Epithelial cell of esophagus (primary cell): ENCODE results near the gene CR1L.
"Not testable (repeated sequence)": the region's sequence is repeated elsewhere in the genome, so short reads cannot be mapped to it uniquely, and the experiment has no call there.

Source experiments
- DNase-seq: peaks from one replicate; pipeline ENCODE4 v3.0.0; 2010; ENCODE audit warnings: low read depth
- H3K4me3 ChIP-seq: 2 replicates; pipeline ENCODE4 v1.5.1; 2011; ENCODE audit warnings: mild to moderate bottlenecking, low read length, control low read depth
- TF ChIP-seq, protein P1 (sequence below): IDR thresholded peaks from 2 replicates; pipeline ENCODE4 v1.5.1; 2011; ENCODE audit warnings: low read depth, mild to moderate bottlenecking, low read length, control low read depth, inconsistent platforms; ENCODE audit not compliant: insufficient read depth; ENCODE audit errors: missing control alignments

The CR1L gene

DNA sequence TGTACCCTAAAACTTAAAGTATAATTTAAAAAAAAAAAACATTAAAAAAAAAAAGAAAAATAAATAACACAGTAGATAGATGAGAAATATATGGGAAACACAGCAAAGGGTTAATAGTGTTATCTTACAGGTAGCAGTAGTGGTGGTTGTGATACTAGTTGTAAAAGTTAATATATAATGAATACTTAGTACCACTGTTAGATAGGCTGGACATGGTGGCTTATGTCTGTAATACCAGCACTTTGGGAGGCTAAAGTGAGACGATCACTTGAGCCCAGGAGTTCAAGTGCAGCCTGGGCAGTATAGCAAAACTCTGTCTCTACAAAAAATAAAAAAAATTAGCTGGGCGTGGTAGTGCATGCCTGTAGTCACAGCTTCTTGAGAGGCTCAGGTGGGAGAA is 74.3 kb downstream of the CR1L start:
- TF ChIP-seq, protein P1, sequence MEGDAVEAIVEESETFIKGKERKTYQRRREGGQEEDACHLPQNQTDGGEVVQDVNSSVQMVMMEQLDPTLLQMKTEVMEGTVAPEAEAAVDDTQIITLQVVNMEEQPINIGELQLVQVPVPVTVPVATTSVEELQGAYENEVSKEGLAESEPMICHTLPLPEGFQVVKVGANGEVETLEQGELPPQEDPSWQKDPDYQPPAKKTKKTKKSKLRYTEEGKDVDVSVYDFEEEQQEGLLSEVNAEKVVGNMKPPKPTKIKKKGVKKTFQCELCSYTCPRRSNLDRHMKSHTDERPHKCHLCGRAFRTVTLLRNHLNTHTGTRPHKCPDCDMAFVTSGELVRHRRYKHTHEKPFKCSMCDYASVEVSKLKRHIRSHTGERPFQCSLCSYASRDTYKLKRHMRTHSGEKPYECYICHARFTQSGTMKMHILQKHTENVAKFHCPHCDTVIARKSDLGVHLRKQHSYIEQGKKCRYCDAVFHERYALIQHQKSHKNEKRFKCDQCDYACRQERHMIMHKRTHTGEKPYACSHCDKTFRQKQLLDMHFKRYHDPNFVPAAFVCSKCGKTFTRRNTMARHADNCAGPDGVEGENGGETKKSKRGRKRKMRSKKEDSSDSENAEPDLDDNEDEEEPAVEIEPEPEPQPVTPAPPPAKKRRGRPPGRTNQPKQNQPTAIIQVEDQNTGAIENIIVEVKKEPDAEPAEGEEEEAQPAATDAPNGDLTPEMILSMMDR, result no peak
- no peak overlapping the region for H3K4me3 ChIP-seq
- no peak for DNase-seq

DNA sequence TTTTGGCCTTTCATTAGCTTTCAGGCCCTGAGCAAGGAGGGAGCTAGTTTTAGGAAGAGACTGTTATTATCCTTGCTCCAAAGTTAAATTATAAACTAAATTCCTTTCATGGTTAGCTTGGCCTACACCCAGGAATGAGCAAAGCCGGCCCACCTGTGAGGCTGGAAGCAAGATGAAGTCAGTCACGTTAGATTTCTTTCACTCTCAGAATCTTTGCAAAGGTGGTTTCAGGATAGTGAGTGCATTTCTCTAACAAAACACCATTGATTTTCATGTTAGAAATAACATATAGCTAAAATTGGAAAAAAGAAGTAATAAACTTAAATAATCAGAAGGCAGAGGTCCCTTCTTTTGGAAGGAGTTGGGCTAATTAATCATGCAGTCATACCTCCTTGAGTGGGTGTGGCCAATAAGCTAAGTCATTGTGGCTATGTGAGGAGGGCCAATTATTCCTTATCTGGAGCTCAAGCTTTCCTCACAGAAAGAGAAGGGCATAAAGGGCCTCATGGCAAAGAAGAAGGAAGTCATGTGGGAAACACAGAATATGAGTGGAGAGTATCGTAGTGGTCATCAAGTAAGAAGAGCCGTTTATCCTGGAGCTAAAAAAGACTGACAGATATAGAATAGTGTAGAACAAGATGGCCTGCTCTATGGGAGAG is 83.4 kb downstream of the CR1L start:
- not testable (repeated sequence) for DNase-seq, H3K4me3 ChIP-seq

DNA sequence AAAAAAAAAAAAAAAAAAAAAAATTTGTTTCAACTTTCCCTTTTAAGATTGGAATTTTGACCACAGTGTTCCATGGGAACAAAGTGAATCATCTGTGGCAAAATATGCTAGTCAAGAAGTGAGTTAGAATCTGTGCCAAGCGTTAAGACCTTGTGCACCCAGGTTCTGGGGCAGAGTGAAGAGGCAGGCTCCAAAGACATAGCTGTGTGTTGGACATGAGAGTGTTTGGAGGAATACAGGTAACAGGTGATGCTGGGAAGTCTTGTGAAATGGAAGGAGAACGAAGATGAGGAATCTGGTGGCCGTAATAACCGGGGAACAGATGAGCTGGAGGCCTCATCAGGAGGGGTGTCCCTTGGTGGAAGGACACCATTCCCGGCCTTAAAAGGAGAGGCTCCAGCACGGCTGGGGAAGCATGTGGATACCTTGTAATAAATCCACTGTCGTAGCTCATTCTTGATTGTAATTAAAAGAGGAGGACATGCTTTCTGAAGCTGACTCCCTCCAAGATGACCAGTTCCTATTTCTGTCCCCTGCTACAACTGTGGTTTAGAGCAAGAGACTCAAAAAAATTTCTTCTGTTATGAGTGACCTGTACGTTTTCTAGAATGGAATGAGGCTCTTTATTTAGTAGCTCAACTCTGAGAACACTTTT is 92.7 kb downstream of the CR1L start:
- DNase-seq, H3K4me3 ChIP-seq: not testable (repeated sequence)

DNA sequence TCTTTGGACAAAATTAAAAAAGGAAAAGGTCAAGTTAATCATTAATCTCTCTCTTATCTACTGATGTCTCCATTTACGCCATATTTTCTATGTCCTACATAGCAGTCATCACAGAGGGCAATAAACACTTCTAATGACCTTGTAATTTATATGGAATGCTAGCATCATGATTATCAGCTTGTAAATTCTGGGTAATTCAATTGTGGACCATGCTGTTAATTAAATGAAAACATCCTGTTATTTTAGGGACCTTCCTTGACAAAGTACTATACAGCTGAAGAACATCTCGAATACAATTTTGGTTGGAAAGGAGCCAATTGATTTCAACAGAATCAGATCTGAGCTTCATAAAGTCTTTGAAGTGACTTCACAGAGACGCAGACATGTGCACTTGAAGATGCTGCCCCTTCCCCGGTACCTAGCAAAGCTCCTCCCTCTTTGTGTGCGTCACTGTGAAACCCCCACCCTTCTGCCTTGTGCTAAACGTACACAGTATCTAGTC is 93.3 kb downstream of the CR1L start:
- DNase-seq, H3K4me3 ChIP-seq: not testable (repeated sequence)

DNA sequence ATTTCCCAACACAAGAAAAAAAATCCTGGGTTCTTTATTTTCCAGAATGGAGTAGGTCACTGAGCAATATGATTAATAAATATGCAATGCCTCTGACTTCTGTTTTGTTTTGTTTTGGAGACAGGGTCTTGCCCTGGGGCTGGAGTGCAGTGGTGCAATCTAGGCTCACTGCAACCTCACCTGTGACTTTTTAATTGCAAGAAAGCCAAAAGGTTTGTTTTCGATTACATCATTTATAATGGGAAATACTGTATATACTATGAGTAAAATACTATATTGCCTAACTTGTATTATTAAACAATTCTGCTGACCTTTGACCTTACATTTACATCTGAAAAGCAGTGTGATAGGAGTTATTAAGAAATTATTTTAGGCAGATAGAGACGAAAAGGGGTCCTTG is 95.3 kb downstream of the CR1L start:
- peak; percentile 80 for DNase-seq
- TF ChIP-seq, protein P1, result no peak
- no peak overlapping the region for H3K4me3 ChIP-seq

DNA sequence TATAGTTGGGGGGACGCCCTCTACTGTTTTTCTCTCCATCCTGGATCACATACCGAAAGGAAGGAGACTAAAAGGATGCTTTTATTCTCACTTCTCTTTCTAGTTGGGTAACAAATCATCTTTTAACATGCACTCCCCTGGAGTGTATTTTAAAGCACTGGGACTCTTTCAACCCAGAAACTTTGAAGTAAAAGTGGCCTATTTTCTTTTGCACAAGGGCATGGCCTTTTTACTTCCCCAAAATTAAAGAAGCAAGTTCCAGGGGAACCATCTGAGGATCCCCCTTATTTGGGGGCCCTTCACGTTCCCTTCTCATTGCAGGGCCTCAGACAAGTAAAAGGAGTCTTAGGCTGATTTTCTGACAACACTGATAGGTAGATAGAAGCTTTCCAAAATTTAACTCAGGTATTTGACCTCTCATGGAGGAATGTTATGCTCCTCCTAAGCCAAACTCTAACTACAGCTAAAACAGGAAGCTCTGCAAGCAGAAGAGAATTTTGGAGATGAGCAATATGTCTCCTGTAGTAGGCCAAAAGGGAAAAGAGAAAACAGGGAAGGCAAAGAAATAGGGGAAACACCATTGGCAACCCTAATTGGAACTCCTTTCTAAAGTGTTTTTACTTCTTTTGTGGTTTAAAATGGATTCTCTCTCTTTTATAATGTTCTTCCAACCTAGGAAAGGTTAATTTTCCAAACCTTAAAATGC is 98.1 kb downstream of the CR1L start:
- no peak for DNase-seq
- TF ChIP-seq, protein P1, result no peak
- H3K4me3 ChIP-seq, result no peak overlapping the region

DNA sequence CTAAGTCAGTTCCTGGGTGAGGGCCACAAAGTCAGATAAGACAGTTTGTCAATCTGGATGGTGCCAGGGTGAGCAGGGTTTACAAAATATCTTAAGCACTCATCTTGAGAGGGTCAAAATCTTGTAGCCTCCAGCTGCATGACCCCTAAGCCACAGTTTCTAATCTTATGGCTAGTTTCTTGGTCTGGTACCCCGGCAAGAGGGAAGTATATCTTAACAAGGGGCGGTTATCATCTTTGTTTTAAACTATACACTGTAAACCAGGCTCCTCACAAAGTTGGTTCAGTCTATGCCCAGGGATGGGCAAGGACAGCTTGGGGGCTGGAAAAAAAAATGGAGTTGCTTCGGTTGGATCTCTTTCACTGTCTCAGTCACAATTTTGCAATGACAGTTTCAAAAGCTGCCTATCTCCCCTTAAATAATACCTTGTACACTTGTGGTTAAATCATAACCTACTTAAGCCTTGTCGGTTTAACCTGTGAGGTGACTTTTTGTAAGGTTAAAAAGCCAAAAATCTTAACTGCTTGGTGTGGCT is 99.1 kb downstream of the CR1L start:
- TF ChIP-seq, protein P1, result no peak
- no peak overlapping the region for H3K4me3 ChIP-seq
- no peak for DNase-seq

DNA sequence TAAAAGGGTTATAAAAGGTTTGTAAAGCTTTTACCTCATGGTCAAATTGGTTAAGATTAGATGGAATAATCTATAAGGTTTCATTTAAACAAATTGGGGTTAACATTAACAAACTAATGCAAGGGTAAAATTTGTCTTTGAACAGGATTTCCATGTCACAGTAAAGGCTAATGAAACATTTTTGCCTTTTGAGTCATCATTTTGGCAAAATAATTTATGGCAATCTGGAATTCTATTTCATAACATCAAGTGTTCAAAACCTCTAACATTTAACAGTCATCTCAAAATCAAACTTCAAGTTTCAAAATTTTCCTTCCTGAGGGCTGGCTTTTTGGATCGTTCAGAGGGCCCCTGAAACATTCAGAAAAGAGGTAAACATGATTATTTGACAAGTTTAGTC is 100.4 kb downstream of the CR1L start:
- TF ChIP-seq, protein P1, result no peak
- H3K4me3 ChIP-seq, result no peak overlapping the region
- no peak for DNase-seq
